Activated CD4-positive, CD25-positive, alpha-beta regulatory T cell treated with anti-CD3 and anti-CD28 coated beads, Interleukin-2, amount 50 U/mL, for 16 hours (primary cell): Measurements from ENCODE around the gene SPINK8.
A peak's percentile ranks its signal among the peaks of the same experiment; 100 is the strongest.
"Not testable (repeated sequence)": the region's sequence is repeated elsewhere in the genome, so short reads cannot be mapped to it uniquely, and the experiment has no call there.

Experiments used
- DNase-seq: peaks from one replicate; pipeline ENCODE4 v3.0.0-alpha.2; 2020; ENCODE audit warnings: low read depth, low spot score

The SPINK8 gene

GRCh38 chr3:48280881-48281280, 52.6 kb downstream of the SPINK8 start:
- DNase-seq = no peak

- DNase-seq = no peak
Observed at GRCh38 chr3:48278884-48279559, 54.4 kb downstream of the SPINK8 start.

GRCh38 chr3:48276911-48277641, 56.4 kb downstream of the SPINK8 start:
- DNase-seq = no peak

GRCh38 chr3:48275287-48276027, 58.0 kb downstream of the SPINK8 start:
- no peak for DNase-seq

GRCh38 chr3:48274452-48274851, 59.0 kb downstream of the SPINK8 start:
- no peak for DNase-seq

GRCh38 chr3:48273594-48274211, 59.8 kb downstream of the SPINK8 start:
- DNase-seq = peak; percentile 14

- no peak for DNase-seq
Observed at GRCh38 chr3:48271763-48272498, 61.5 kb downstream of the SPINK8 start.

GRCh38 chr3:48271223-48271622, 62.2 kb downstream of the SPINK8 start:
- not testable (repeated sequence) for DNase-seq

GRCh38 chr3:48270306-48270705, 63.2 kb downstream of the SPINK8 start:
- no peak for DNase-seq

- no peak for DNase-seq
Observed at GRCh38 chr3:48269592-48269991, 63.9 kb downstream of the SPINK8 start.

- DNase-seq = peak; percentile 9
Observed at GRCh38 chr3:48268936-48269561, 64.4 kb downstream of the SPINK8 start.

- DNase-seq = peak; percentile 70
Observed at GRCh38 chr3:48268381-48268935, 65.0 kb downstream of the SPINK8 start.

GRCh38 chr3:48267782-48268181, 65.7 kb downstream of the SPINK8 start:
- no peak for DNase-seq

- no peak for DNase-seq
Observed at GRCh38 chr3:48258530-48258929, 74.9 kb downstream of the SPINK8 start.
